ENCODE data around the gene EPB41L4A. TPM values are rescaled to one million over a fixed set of nuclear protein-coding genes. Genes with fewer than 3 reads are reported as not detected.

Gene EPB41L4A
- total and polyA plus RNA-seq, 2 experiments from 2014 or later, result 9.5 to 12.9 TPM

GRCh38 chr5:112141582-112141981 is 277.5 kb downstream of the EPB41L4A start:
- Histone ChIP-seq H3K4me2 (no peak overlapping the region), H3K27me3 (no peaks in the 10 kb centered on the region), H3K9me2 (replicated peaks; ENCODE audit: insufficient read depth) (no peaks in the 10 kb centered on the region), H4K20me1 (ENCODE audit: insufficient read depth, poor library complexity, severe bottlenecking) (no peaks in the 10 kb centered on the region), H3K4me3 (no peak overlapping the region), H3K27ac (no peak overlapping the region), H3K79me2 (no peaks in the 10 kb centered on the region), H3K4me1 (ENCODE audit: insufficient read depth) (no peaks in the 10 kb centered on the region), H3K36me3 (replicated peaks; ENCODE audit: insufficient read depth, low read depth) (no peaks in the 10 kb centered on the region), H2AFZ (no peak overlapping the region), H3K9me3 (ENCODE audit: low read depth) (no peaks in the 10 kb centered on the region)
- 94% methylated on average over 3 of the region's 3 CpGs for WGBS (ENCODE audit: low lambda C conversion rate, missing lambda C conversion rate)
- no peak for DNase-seq (ENCODE audit: low spot score)
- TF ChIP-seq EZH2 (IDR thresholded peaks at IDR 0.05; ENCODE audit: borderline replicate concordance) (no peak), EZH2phosphoT487 (IDR thresholded peaks at IDR 0.05; ENCODE audit: low read depth, severe bottlenecking, unreplicated experiment) (no peak)
- TF ChIP-seq, protein P1, sequence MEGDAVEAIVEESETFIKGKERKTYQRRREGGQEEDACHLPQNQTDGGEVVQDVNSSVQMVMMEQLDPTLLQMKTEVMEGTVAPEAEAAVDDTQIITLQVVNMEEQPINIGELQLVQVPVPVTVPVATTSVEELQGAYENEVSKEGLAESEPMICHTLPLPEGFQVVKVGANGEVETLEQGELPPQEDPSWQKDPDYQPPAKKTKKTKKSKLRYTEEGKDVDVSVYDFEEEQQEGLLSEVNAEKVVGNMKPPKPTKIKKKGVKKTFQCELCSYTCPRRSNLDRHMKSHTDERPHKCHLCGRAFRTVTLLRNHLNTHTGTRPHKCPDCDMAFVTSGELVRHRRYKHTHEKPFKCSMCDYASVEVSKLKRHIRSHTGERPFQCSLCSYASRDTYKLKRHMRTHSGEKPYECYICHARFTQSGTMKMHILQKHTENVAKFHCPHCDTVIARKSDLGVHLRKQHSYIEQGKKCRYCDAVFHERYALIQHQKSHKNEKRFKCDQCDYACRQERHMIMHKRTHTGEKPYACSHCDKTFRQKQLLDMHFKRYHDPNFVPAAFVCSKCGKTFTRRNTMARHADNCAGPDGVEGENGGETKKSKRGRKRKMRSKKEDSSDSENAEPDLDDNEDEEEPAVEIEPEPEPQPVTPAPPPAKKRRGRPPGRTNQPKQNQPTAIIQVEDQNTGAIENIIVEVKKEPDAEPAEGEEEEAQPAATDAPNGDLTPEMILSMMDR (IDR thresholded peaks at IDR 0.05; ENCODE audit: poor library complexity), result no peak

GRCh38 chr5:112138526-112138925 is 280.6 kb downstream of the EPB41L4A start:
- Histone ChIP-seq H3K9me2 (replicated peaks; ENCODE audit: insufficient read depth) (no peaks in the 10 kb centered on the region), H3K4me2 (no peak overlapping the region), H3K4me1 (ENCODE audit: insufficient read depth) (no peaks in the 10 kb centered on the region), H3K27me3 (no peaks in the 10 kb centered on the region), H4K20me1 (ENCODE audit: insufficient read depth, poor library complexity, severe bottlenecking) (no peaks in the 10 kb centered on the region), H3K4me3 (no peak overlapping the region), H3K79me2 (no peaks in the 10 kb centered on the region), H2AFZ (no peak overlapping the region), H3K36me3 (replicated peaks; ENCODE audit: insufficient read depth, low read depth) (no peaks in the 10 kb centered on the region), H3K27ac (no peak overlapping the region), H3K9me3 (ENCODE audit: low read depth) (no peaks in the 10 kb centered on the region)
- no peak for TF ChIP-seq EZH2phosphoT487 (IDR thresholded peaks at IDR 0.05; ENCODE audit: low read depth, severe bottlenecking, unreplicated experiment)
- TF ChIP-seq EZH2 (IDR thresholded peaks at IDR 0.05; ENCODE audit: borderline replicate concordance), result no peak
- TF ChIP-seq, protein P1 (IDR thresholded peaks at IDR 0.05; ENCODE audit: poor library complexity), result no peak
- WGBS (ENCODE audit: low lambda C conversion rate, missing lambda C conversion rate), result 82% methylated on average over 2 of the region's 2 CpGs
- no peak for DNase-seq (ENCODE audit: low spot score)

- Histone ChIP-seq H3K79me2 (no peaks in the 10 kb centered on the region), H3K4me1 (ENCODE audit: insufficient read depth) (no peaks in the 10 kb centered on the region), H3K4me2 (no peak overlapping the region), H3K27me3 (no peaks in the 10 kb centered on the region), H3K9me2 (replicated peaks; ENCODE audit: insufficient read depth) (no peaks in the 10 kb centered on the region), H3K9me3 (ENCODE audit: low read depth) (no peaks in the 10 kb centered on the region), H3K36me3 (replicated peaks; ENCODE audit: insufficient read depth, low read depth) (no peaks in the 10 kb centered on the region), H2AFZ (no peak overlapping the region), H3K27ac (no peak overlapping the region), H4K20me1 (ENCODE audit: insufficient read depth, poor library complexity, severe bottlenecking) (no peaks in the 10 kb centered on the region), H3K4me3 (no peak overlapping the region)
- whole genome bisulfite sequencing (ENCODE audit: low lambda C conversion rate, missing lambda C conversion rate), result 79% methylated on average over 6 of the region's 6 CpGs
- DNase-seq (ENCODE audit: low spot score), result no peak
- TF ChIP-seq, protein P1 (IDR thresholded peaks at IDR 0.05; ENCODE audit: poor library complexity), result no peak
- TF ChIP-seq EZH2phosphoT487 (IDR thresholded peaks at IDR 0.05; ENCODE audit: low read depth, severe bottlenecking, unreplicated experiment), result no peak
- no peak for TF ChIP-seq EZH2 (IDR thresholded peaks at IDR 0.05; ENCODE audit: borderline replicate concordance)
Measured at GRCh38 chr5:112136773-112137172, 282.3 kb downstream of the EPB41L4A start.

DNA sequence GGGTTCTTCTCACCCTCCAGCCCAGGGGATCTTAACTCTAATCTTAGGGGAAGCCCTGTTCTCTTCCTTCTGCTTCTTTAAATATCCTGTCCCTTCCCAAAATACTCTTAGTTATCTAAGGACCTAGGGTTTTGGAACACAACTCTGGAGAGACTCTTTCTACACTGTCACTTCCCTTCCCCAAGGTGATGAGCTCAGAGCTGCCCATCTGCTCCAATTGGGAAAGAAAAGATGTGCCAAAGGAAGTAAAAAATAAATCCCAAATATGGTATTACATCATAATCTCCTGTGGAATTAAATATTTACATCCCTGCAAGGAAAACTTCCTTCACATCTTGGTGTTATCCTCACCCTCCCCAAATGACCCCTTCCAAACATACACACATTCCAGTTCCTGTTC is 291.2 kb downstream of the EPB41L4A start:
- TF ChIP-seq EZH2phosphoT487 (IDR thresholded peaks at IDR 0.05; ENCODE audit: low read depth, severe bottlenecking, unreplicated experiment) (no peak), EZH2 (IDR thresholded peaks at IDR 0.05; ENCODE audit: borderline replicate concordance) (no peak)
- TF ChIP-seq, protein P1 (IDR thresholded peaks at IDR 0.05; ENCODE audit: poor library complexity), result no peak
- Histone ChIP-seq H3K4me2 (no peak overlapping the region), H3K4me3 (no peak overlapping the region), H3K9me2 (replicated peaks; ENCODE audit: insufficient read depth) (no peaks in the 10 kb centered on the region), H3K27me3 (no peaks in the 10 kb centered on the region), H3K79me2 (no peaks in the 10 kb centered on the region), H3K27ac (no peak overlapping the region), H3K9me3 (ENCODE audit: low read depth) (no peaks in the 10 kb centered on the region), H2AFZ (no peak overlapping the region), H4K20me1 (ENCODE audit: insufficient read depth, poor library complexity, severe bottlenecking) (no peaks in the 10 kb centered on the region), H3K4me1 (ENCODE audit: insufficient read depth) (no peaks in the 10 kb centered on the region), H3K36me3 (replicated peaks; ENCODE audit: insufficient read depth, low read depth) (no peaks in the 10 kb centered on the region)
- no peak for DNase-seq (ENCODE audit: low spot score)
